GM19397 (cell line): Measurements from ENCODE around the gene LSG1.

Source experiments
- ATAC-seq: cut with Tn5 transposase; IDR thresholded peaks from one replicate; pipeline ENCODE4 v1.9.1; 2021; ENCODE audit warnings: mild to moderate bottlenecking, moderate library complexity; ENCODE audit not compliant: unreplicated experiment

LSG1 gene

GRCh38 chr3:194671900-194672808, at the start of gene LSG1:
LSG1 (minus strand) TSS chr3:194672191; CDS start chr3:194672162, 29 bp downstream.
- peak; percentile 88 for ATAC-seq

DNA sequence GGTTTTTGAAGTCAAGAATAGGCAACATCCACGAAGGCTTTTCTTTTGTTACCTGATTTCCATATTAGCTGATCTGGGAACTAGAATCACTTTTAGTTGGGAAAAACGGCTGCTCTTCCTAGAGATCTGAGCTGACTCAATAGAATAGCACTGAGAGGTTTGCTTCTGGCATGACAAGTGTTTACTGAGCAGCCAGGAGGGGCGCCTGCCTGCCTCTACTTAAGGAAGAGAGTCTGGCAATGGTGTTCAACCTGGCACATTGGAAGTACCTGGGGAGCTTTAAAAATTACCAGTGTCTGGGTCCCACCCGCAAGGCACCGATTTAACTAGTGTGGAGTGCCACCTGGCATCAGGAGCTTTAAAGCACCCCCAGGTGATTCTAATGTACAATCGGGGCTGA, 48.1 kb upstream of the LSG1 start:
- ATAC-seq = no peak

- no peak for ATAC-seq
Observed at GRCh38 chr3:194718079-194718478, 46.1 kb upstream of the LSG1 start.

- ATAC-seq = no peak
Observed at GRCh38 chr3:194715022-194715800, 43.2 kb upstream of the LSG1 start.

- no peak for ATAC-seq
Observed at GRCh38 chr3:194714564-194714963, 42.6 kb upstream of the LSG1 start.

GRCh38 chr3:194714137-194714455, 42.1 kb upstream of the LSG1 start:
- no peak for ATAC-seq

DNA sequence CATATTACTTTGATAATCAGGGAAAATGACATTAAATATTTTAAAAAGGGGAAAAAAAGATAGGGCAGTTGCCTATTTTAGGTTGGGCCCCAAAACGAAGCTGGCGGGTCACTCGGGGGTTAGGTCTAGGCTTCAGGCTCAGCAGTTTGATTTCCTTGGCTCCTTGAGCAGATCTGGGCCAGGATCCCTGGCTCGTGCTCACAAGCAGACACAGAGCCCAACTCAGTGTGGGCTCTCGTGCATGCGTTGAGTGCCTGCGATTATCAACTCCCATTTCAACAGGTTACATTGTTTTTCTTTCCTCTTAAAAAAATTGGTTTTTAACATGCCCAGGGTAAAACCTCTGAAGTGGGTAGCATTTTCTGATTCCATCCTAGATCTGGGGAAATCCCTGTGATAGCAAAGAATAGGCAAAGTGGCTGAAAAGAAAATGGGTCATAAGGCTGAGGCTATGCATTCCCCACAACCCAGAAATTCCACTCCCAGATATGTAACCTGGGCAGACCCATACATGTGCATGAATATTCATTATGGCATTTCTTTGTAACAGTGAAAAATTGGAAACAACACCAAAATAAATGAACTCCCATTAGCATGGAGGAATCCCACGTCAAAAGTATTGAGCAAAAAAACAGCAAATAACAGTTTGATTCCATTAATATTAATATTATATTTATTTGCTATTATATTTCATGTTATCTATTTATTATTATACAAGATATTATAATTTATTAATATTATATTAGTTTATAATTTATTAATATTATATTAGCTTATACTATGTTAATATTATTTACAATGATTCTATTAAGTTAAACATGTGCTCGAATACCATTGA, 41.5 kb upstream of the LSG1 start:
- no peak for ATAC-seq

DNA sequence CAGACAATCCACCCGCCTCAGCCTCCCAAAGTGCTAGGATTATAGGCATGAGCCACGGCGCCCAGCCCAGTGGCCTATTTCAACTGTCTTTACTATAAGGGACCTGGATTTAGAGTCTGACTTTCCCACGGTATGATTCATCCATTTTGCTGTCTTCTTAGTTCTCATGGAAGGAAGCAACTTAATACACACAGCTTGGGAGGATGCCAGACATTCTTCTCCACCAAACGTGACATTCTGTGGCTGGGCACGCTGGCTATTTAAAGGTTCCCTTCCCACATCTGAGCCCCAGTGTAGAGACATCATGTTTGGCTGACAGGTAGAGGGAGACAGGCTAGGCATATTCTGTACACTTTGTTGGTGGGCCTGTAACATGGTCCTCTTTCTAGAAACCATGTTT, 39.9 kb upstream of the LSG1 start:
- ATAC-seq = no peak

DNA sequence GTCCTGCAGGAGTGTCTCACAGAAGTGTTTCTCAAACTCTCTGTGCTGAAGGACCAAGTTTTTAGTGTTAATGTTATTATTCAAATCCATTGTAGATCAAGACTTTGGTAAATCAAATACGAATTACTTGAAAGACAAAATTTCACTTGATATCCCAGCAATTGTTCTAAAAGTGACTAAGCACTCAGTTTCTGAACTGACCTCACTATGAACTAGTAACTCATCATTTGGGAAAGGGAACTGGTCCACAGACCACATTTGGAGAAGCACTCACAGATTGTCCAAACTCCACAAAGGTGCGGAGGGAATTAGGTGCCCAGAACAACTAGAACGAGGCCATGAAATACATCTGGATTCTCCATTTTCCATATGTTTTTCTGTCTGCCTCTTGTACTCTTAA, 39.3 kb upstream of the LSG1 start:
- ATAC-seq = no peak

GRCh38 chr3:194707147-194707540, 35.2 kb upstream of the LSG1 start:
- no peak for ATAC-seq

DNA sequence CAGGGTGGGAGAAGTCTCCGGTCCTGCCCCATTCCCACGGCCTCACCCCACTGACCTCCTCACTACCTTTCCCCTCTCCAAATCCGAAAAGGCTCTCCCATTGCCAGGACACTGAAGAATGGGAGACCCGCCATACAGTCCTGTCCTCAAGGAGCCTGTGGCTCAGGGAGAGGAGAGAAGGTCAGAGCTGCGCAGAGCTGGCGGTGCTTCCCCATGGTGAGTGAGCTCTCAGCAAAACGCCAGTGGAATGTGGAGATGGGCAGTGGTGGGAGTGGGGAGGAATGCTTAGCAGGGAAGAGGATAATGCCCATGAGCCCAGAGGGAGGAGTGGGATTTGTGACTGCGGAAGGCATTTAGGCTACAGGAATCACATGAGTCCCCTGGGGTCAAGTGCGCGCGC, 33.8 kb upstream of the LSG1 start:
- no peak for ATAC-seq

DNA sequence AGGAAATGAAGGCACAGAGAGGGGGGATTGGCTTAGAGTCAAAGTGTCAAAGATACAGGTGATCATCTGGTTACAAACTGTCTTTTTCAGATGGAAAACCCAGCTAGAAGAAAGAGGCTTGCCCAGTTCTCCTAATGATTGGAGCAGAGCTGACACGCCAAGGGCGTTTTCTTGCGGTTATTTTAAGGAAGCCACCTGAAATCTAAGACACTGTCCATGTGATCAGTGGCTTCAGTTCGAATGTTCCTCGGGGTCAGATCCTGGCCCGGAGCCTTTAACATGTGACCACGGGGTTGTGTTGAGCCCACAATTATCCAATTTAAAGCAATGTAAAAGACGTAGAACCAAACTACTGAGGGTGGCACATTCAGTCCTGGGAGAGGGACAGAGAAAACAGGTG, 33.2 kb upstream of the LSG1 start:
- ATAC-seq = no peak

DNA sequence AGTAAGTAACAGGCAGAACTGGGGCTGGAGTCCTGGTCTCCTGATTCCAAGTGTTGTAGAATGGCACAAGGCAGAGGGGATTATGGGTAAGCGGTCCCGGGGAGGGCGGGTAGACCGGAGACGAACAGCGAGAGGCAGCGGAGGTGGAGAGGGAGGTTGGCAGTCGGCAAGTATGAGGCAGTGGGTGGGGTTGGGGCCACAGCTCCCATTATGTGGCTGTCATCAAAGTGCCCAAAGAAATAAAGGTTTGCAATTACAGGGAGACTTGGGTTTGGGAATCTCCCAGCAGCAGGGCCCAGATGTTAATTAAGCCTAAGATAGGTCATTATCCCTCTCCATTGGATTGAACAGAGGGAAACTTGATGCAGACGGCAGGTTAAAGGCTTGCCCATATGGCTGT, 30.6 kb upstream of the LSG1 start:
- ATAC-seq = no peak

GRCh38 chr3:194696702-194697101, 24.7 kb upstream of the LSG1 start:
- no peak for ATAC-seq

- peak; percentile 62 for ATAC-seq
Observed at GRCh38 chr3:194691481-194692283, 19.7 kb upstream of the LSG1 start.

DNA sequence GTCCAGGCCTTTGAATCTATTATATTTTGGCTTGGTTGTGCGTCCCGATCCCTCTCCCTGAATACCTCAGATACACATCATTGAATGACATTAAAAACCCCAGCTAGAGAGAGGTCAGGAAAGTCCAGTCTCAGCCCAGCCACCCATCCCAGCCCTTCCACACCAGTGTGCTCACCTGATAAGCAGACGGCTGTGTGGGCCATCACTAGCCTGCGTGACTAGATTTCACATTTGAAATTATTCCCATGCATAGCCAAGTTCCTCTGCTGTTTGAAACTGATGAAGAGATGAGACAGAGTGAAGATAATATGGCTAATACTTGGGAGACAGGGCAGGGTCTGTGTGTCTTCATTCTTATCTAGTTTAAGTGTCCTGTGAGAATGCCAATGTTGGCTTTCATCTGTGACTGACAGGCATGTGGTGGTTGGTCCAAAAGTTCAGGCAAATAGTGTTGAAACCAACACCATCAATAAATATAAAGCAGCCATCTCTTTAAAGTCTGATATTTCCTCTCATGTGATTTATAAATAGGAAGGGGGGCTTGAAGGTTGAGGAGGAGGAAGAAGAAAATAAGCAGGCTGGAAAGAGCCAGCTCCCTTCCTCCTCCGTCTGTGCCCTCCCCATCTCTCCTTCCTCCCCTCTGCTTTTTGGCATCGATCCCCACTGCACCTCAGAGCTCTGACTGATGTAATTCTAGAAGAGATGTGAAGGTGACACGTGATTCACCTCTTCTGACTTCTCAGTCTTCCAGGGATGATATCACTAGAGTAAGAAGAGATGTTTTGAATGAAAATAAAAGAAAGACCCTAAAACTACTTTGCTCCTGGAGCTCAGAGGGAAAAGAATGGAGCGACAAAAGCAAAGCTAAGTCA, 18.7 kb upstream of the LSG1 start:
- ATAC-seq = no peak

- no peak for ATAC-seq
Observed at GRCh38 chr3:194689493-194689944, 17.5 kb upstream of the LSG1 start.

GRCh38 chr3:194688946-194689345, 17.0 kb upstream of the LSG1 start:
- no peak for ATAC-seq

DNA sequence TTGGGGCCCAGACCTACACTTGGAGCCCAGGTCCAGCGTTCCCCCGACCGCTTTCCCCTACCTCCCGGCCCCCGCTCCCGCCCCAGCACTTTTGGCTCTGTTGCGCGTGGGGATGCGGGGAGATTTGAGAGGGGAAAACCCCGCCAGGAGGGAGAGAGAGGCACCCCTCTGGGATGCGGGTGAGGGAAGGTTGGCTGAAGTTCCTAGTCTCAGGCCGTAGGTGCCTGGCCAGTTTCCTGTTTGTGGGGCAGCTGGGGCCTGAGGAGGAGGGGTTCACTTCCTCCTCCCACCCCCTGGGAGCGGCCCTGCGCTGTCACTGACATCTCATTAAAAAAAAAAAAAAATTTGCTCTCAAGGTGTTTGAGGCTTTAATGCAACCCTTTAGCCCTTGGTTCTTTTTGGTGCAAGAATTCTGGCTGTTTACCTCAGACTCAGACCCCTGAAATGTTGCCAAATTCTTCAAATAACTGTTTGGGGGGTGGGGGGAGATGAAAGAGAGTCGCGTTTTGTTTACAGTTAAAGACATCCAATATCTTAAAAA, 16.3 kb upstream of the LSG1 start:
- ATAC-seq = peak; percentile 25
